GM20431 (cell line): Measurements from ENCODE around the gene CYP4V2.

Experiments
- in situ Hi-C: fragments of 300-500 bp; cut with MseI, MboI; formaldehyde crosslinking; loops from one replicate; pipeline ENCODE4 v1.15.0; 2020; ENCODE audit warnings: low sequenced_read_pairs; ENCODE audit not compliant: unreplicated experiment

Gene CYP4V2

DNA sequence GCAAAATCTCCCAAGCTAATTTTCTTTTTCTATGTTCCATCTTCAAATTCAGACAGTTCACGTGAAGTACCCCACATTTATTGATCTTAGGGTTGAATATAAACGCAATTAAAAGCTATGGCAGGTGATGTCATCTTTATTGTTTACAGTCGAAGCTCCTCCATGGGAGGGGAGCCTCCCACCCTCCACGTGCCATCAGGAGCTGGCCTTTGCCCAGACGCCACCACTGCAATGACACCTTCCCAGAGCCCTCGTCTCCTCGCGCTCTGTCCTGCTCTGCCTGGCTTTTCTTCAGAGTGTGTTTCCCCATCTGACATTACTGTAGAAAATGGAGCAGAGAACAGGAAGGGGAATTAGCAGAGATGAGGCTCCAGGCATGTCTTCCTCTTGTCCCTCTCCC is 18.8 kb upstream of the CYP4V2 start:
- in situ Hi-C loops: no loop called here

DNA sequence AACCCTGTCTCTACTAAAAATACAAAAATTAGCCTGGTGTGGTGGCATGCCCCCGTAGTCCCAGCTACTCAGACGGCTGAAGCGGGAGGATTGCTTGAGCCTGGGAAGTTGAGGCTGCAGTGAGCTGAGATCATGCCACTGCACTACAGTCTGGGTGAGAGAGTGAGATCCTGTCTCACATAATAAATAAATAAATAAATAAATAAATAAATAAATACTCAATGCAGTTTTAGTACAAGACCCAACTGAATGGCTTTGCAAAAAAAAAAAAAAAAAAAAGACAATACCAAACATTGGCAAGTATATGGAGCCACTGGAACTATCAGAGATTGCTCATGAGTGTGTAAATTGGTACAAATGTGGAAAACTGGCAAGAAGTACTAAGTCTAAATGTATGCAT is 3.3 kb upstream of the CYP4V2 start:
- in situ Hi-C loops: no loop called here

DNA sequence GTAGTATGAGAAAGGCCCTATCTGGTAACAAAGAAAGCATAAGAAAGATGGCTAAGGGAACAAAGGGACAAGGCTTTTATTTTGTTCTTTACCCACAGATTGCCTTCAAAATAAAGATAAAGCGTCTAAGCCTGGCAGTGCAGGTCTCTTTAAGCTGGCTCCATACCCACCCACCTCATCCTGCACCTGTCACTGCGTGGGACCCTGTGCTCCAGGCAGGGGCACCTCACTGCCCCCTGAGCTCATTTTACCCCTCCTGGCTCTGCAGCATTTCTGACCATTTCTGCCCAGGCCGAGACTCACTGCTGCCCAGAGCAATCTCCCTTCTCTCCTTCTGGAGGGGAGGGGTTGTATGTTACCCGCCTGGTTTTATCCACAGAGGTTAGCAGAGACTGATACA is 1.7 kb upstream of the CYP4V2 start:
- in situ Hi-C loops: no loop called here

DNA sequence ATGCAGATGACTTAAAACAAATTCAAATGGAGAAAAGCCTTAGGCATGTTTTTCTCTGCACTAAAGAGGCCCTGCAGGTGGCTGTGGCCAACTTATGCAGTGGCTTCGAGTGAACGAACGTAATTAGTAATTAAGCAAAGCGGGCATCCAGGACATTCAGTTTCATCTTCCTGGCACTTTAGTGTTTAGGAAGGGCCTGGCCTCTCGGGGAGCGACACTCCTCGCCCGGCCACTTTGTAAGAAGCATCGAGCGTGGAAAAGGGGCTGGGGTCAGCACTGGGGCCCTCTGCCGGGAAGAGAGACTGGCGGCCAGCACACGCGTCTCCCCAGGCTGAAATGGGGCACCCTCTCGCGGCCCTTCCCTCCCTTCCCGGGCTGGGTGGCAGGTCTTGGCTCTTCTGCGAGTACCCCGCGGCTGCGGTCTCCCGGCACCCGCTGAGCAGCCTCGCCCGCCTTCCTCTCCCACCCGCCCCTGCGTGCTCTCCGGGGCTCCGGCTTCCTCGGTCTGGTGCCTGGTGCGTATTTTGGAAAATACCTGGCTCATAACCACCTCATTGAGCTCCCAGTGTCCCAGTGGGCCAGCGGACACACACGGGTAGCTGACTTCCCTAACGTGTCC is 677 bp upstream of the CYP4V2 start:
- in situ Hi-C loops: no loop called here

DNA sequence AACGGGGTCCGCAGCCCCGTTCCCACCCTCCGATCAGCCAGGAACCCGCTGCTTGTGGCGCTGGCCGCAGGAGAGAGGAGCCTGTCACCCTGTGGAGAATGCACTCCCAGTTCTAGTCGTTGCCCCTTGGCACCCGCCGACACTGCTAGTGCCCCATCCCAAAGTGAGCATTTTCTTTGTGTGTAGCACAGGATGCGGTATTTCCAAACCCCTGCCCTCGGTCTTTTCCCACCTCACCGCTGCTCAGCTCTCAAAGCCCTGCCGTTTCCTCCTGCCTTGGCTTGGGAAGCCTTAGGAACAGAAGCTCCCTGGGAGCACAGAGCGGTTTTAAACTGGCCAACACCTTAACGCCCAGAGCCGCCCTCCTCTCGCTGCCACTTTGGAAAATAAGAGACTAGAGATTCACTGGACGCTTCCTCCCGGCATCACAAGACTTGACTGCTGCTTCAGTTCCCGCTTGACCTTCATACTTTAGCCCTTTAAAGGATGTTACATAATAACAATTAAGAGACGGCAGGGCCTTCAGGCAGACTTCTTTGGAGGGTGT is 772 bp downstream of the CYP4V2 start:
- in situ Hi-C loops: no loop called here

DNA sequence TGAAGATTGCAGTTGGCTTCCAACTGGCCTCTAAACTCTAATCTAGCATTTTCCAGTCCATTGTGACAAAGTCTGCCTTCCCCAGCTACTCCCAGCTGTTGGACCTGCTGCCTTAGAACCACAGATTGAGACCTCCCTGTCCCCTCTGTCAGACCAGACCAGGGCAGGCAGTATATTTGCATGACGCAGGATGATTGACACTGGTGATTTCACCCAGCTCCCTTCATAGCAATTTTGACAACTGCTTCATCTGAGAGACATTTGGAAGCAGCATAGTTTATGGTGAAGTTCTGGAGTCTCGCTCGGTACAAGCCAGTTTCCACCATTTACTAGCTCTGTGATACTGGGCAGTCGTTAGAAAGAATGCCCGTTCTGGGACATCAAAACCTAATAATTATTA is 2.5 kb downstream of the CYP4V2 start:
- in situ Hi-C loops: no loop called here

DNA sequence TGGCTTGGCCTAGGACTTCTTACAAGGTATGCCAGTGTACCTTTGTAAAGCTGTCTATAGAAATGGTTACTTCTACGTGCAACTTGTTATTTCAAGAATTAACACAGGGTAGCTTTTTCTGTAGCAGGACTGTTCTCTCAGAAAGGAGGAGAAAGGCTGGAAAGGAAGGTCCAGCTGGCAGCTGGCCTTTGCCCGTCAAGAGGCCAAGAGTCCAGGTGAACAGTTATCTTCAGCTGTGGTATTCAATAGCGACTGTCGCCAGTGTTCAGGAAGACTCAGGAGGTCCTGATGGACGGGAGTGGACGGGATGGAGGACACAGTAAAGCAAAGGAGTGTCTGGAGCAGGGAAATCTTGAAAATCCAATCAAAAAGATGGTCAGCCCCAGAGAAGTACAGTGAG is 4.7 kb downstream of the CYP4V2 start:
- in situ Hi-C loops: no loop called here

DNA sequence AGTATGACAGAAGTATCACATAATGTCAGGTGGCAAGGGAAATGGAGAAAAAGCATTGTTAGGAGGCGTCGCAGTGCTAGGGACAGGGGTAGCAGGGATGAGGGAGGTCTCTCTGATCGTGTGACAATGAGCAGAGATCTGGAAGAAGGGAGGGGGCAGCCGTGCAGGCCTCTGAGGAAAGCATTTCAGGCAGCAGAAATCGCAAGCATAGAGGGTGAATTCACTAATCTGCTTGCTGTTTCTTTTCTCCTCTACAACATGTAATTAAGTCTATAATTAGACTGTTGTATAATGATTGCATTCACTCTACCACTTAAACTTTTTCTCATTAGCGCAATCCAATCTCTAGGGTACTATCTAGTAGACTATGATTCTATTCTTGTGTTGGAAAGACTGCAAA is 9.1 kb downstream of the CYP4V2 start:
- in situ Hi-C loops: no loop called here

DNA sequence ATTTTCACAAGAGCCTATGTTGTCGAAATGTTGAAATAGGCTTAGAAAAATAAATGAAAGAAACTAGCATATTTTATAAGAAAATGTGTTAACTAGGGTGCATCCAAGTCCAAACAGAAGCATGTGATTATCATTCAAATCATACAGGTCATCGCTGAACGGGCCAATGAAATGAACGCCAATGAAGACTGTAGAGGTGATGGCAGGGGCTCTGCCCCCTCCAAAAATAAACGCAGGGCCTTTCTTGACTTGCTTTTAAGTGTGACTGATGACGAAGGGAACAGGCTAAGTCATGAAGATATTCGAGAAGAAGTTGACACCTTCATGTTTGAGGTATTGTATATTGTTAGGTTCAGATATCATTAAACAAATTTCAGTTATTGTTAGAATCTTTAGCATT is 9.6 kb downstream of the CYP4V2 start:
- in situ Hi-C loops: no loop called here

DNA sequence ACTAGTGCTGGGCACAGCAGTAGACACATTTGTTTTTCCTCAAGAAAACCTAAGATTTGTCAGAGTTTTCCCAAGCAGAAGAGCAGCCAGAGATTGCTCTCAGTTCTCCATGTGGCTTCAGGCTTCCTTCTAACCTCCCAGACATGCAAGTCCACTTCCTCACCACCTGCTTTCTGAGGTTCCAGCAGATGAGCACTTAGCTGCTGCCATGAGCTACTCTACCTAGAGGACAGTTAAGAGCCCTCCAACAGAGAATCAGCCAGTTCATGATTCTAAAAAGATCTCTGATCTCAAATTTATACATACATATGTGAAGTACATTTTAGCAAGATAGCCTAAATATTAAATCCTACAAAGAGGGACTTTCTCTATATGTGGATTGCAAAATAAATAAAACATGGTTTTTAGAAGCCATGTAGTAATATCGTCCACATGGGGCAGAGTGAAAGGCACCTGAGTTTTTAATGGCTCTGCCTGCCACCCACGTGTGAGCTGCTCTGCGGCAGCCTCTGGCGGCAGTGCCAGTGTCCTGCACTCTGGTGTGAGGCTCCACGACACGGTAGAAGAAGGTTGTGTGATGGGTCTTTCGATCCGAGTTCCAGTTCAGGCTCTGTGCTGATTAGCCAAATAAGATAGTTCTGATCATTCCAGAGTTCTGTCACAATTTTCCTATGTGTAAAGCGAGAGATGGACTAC is 10.3 kb downstream of the CYP4V2 start:
- in situ Hi-C loops: no loop called here

DNA sequence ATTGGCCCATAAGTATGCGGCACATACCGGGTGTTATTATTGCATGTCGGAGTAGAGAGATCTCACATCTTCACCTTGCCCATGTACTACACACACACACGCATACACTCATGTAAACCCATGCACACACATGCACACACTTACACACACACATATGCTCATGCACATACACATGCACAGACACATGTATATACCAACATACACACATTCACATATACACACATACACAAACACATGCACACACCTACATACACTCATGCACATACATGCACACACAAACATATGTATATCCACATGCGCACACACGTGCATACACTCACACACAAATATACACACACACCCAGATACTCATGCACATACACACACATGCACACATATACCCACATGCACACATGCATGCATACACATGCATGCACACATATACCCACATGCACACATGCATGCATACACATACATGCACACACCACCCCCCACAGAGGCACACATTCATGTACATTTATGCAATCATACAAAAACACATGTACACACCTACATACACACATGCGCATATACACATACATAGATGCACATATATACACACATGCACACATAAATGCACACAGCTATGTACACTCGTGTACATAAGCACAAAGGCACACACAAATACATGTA is 11.2 kb downstream of the CYP4V2 start:
- in situ Hi-C loops: no loop called here

DNA sequence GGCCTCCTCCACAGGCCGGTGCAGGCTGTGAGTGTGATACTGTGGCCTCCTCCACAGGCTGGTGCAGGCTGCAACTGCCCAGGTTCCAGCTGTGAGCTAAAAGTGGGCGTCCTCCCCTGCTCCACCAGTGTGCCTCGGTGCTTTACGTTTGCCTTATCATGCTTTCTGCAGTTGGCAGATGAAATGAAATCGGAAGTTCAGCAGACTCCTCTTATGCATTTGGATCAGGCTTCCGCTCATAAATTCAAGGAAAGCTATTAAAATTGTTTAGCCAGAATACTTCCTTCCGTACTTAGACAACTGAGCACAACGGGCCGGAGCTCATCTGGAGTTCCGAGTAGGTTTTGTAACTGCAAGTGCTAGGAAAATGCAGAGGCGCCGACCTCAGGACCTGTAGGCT is 12.0 kb downstream of the CYP4V2 start:
- in situ Hi-C loops: no loop called here

DNA sequence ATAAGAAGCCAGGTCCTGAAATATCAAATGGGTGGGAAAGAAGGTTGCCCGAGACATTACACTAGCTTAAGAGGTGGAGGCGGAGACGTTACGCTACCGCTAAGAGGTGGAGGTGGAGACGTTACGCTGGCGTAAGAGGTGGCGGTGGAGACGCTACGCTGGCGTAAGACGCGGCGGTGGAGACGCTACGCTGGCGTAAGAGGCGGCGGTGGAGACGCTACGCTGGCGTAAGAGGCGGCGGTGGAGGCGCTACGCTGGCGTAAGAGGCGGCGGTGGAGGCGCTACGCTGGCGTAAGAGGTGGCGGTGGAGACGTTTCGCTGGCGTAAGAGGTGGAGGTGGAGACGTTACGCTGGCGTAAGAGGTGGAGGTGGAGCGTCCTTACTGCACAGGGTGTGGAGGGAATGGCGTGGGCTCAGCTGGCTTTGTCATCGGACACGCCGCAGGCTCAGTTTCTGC is 12.8 kb downstream of the CYP4V2 start:
- in situ Hi-C loops: no loop called here

DNA sequence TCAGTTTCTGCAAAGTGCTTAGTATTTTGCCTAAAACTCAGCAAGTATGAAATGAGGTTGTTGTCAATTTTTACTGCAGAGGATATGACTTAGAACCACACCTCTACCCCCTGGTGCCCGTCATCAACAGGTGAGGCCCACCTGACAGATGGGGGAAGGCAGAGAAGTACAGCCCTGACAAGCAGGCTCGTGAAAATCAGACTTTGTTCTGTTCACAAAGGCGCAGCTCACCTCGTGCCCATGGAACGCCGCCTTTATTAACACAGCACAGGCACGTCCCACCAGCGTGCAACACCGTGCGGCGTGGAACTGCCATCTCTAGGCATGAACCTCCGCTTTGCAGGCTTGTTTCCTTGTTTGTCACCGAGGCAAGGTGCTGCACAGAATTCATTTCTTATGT is 13.3 kb downstream of the CYP4V2 start:
- in situ Hi-C loops: no loop called here

DNA sequence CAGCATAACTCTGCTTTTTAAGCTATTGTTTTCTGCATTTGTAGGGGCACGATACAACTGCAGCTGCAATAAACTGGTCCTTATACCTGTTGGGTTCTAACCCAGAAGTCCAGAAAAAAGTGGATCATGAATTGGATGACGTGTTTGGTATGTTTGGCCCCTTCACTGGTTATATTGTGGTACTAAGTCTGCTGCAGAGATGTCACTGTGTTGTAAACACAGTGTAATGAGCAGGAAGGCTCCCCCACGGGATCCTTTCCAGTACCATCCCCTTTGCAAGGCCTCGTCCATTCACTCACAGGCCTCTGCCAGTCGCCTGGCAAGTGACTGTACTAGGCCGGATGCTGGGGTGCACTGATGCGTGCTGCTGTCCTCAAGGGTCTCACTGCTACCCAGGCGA is 13.8 kb downstream of the CYP4V2 start:
- in situ Hi-C loops: no loop called here

DNA sequence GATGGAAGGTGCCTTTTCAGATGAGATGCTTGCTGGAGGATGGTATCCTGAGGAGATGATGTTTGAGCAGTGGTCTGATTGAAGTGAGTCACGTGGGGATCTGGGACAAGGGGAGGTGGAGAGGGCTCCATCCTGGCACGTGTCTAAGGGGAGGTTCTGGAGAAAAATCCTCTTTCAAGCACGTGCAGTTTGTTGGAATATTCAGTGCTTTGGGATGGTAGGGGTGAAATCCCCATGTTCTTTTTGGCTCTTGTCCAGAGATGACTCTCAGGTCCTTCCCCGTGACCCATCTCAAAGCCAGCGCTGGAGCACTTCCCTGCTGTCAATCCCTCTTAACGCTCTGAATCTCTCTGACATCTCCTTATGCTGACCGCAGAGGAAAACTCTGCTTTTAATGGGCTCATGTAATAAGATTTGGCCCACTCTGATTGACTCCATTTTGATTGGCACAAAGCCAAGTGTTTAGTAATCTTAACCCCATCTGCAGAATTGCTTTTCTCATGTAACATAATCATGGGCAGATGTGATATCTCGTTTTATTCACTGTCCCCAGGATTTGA is 25.2 kb downstream of the CYP4V2 start:
- in situ Hi-C loops: no loop called here

DNA sequence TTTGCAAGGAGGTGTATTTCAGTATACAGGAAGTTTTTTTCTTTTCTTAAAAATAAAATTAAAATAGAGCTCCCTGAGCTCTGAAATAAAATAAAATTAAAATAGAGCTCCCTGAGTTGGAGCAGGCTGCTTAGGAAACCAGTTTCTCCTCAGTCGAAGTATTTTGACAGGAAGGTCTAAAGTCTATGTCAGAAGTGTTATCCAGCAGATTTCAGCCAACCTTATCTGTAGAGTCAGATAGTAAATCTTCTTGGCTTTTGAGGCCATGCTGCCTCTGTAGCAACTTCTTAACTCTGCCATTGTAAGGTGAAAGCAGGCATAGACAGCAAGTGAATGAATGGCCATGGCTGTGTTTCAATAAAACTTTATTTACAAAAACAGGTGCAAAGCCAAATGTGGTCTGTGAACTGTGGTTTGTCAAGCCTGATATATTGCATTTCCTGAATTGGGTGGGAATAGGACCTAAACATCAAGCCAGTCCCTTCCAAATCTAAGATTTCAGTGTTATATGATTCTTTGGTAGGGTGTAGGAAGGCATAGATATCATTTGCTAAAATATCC is 26.4 kb downstream of the CYP4V2 start:
- in situ Hi-C loops: no loop called here

DNA sequence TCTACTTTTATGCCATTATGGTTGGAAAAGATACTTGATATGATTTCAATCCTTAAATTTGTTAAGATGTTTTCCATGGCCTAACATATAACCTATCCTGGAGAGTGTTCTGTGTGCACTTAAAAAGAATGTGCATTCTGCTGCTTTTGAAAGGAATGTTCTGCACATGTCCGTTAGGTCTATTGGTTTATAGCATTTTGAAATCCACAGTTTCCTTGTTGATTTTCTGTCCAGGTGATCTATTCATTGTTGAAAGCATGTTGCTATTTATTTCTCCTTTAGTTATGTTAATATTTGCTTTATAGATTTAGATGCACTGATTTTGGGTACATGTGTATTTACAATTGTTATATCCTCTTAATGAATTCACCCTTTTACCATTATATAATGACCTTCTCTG is 30.3 kb downstream of the CYP4V2 start:
- in situ Hi-C loops: no loop called here

DNA sequence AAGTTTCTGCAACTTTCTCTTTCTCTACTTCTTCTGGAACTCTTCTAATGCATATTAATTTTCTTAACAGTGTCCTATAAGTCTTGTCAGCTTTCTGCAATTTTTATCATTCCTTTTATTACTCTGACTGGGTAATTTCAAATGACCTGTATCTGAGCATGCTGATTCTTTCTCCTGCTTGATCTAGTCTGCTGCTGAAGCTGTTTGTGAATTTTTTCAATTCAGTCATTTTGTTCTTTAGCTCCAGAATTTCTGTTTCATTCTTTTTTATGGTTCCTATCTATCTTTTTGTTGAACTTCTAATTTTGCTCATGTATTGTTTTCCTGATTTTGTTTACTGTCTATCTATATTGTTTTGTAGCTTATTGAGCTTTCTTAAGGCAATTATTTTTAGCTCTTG is 34.5 kb downstream of the CYP4V2 start:
- in situ Hi-C loops: no loop called here

DNA sequence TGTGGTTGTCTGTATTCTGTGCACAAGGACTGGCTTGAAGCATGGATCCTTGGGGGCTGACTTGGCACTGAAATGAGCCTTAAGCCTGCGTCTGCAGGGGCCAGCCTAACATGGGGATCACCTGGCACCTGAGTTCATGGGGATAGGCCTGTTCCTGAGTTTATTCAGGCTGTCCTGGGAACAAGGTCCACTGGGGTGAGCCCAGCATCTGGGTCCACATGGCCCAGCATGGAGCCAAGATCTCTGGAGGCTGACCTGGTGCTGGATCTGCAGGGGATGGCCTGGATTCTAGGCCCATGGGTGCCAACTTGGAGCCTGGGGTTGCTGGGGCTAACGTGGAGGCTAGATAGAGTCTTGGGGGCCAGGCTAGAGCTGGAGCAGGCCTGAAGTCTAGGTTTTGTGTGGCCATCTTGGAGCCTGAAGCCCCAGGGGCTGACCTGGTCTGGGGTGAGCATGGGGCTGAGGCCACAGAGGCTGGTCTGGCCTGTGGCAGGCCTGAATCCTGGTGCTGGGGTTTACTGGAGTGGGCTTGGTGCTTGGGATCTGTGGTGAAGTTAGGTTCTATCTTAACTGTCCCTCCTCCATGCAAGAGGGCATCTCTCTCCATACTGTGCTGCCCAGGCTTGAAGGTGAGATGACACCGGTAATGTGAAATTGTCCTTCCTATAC is 35.3 kb downstream of the CYP4V2 start:
- in situ Hi-C loops: no loop called here
